Esophagus muscularis mucosa (tissue), 4 donors: Measurements from ENCODE around the gene DMXL2. TPM values are rescaled to one million over a fixed set of nuclear protein-coding genes. Genes with fewer than 3 reads are reported as not detected.

Experiments used
- DNase-seq: peaks from one replicate; pipeline ENCODE4 v3.0.0-alpha.2; 2017; ENCODE audit errors: extremely low spot score
- H3K27ac ChIP-seq, 4 donors: fragments of 200-600 bp; sonication (generic); replicated peaks in 1 of 4; 1 replicate in 3 of 4; 2 replicates in 1 of 4; pipeline ENCODE4 v1.5.1; 2016 to 2019; ENCODE audit warnings: mild to moderate bottlenecking in 1 of 4
- H3K27me3 ChIP-seq, 4 donors: fragments of 200-600 bp; sonication (generic); one replicate each; pipeline versions ENCODE4 v1.5.1 to v1.6.0; 2016 to 2019
- H3K36me3 ChIP-seq, 4 donors: fragments of 200-600 bp; sonication (generic); one replicate each; pipeline ENCODE4 v1.5.1; 2016 to 2019
- H3K4me1 ChIP-seq, 4 donors: fragments of 200-600 bp; sonication (generic); one replicate each; pipeline ENCODE4 v1.5.1; 2016 to 2019
- H3K4me3 ChIP-seq, 4 donors: fragments of 200-600 bp; sonication (generic); 1 replicate in 2 of 4; 2 replicates in 2 of 4; pipeline ENCODE4 v1.5.1; 2016 to 2019; ENCODE audit warnings: mild to moderate bottlenecking in 4 of 4, moderate library complexity in 1 of 4
- H3K9me3 ChIP-seq, 4 donors: fragments of 200-600 bp; sonication (generic); 1 replicate in 3 of 4; 2 replicates in 1 of 4; pipeline ENCODE4 v1.5.1; 2016 to 2019
- CTCF ChIP-seq, 3 experiments: fragments of 200-600 bp in 2 of 3; fragments of 450-650 bp in 1 of 3; sonication (generic) in 2 of 3; IDR thresholded peaks; one replicate each; pipeline ENCODE4 v1.5.1; 2017 to 2019; ENCODE audit warnings: antibody characterized with exemption in 3 of 3, mild to moderate bottlenecking in 2 of 3, moderate library complexity in 1 of 3
- EP300 ChIP-seq: sonication (generic); formaldehyde crosslinking; IDR thresholded peaks from one replicate; pipeline ENCODE4 v1.6.1; 2017; ENCODE audit warnings: antibody characterized with exemption
- POLR2A ChIP-seq: fragments of 450-650 bp; IDR thresholded peaks from one replicate; pipeline ENCODE4 v1.6.1; 2017; ENCODE audit warnings: antibody characterized with exemption, moderate library complexity, mild to moderate bottlenecking, low read depth
- POLR2AphosphoS5 ChIP-seq, 2 donors: sonication (generic); formaldehyde crosslinking; IDR thresholded peaks; one replicate each; pipeline ENCODE4 v1.6.1; 2017; ENCODE audit warnings: antibody characterized with exemption in 2 of 2
- WGBS: methylation state at CpG from one replicate; pipeline ENCODE4 v1.1.5; 2018; 5-methylcytosine and 5-hydroxymethylcytosine counted together
- intact Hi-C: fragments of 100-400 bp; cut with DNase I; formaldehyde crosslinking; loops from one replicate; pipeline ENCODE4 v1.15.1; 2023
- total RNA-seq, 4 donors: library from RNA; depleted of rRNA; stranded (reverse); fragments of >200 nt; gene quantifications; one replicate each; pipeline versions ENCODE4 v1.1.0 to v1.2.1, GENCODE V29; 2016

DMXL2 gene
- total RNA-seq, 4 donors from 2014 or later: 18.8 to 26.6 (median 19.3) TPM

DNA sequence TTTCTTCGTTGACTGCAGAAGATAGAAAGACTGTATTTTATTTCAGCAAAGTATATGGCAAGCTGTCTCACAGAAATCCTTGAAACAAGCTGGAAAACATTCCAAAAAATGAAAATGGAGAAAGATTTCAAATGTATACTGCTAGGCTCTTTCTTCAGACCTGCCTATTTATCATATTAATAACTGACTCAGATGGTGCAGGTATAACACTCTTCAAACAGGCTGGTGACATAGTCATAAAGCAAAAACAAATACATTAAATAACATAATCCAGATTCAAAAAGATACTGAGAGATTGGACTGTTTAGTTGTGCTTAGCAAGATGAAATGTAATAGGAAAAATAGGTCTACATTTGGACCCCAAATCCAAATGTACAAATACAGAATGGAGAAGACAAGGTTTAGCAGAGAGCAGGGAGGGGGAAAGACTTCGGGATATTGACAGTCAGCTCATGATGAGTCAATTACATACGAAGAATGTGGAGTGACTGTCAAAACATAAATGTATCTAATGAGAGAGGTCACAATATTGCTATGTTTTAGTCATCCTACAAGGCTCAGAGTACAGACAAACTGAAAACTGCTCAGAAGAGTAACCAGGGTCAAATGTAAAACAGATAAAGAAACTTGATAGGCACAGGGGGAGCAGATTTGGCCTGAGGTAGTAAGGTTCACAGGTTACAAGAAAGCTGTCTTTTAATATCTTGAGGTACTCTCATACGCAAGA, 88.7 kb downstream of the DMXL2 start:
- TF ChIP-seq CTCF (IDR thresholded peaks at IDR 0.05) (no peak), EP300 (no peak), POLR2A (no peak), POLR2AphosphoS5 (IDR thresholded peaks at IDR 0.05) (no peak)
- H3K4me3 ChIP-seq: no peak overlapping the region
- 93% methylated on average over 4 of the region's 4 CpGs for WGBS
- peaks cover 0 to 6% (median 3%) of the 10 kb centered on the region in 4 donors for H3K9me3 ChIP-seq
- intact Hi-C loops: no loop called here
- DNase-seq: no peak
- peaks cover 0 to 23% (median 7%) of the 10 kb centered on the region in 4 donors for H3K36me3 ChIP-seq
- H3K27me3 ChIP-seq: no peaks in the 10 kb centered on the region
- no peak overlapping the region for H3K27ac ChIP-seq
- H3K4me1 ChIP-seq: no peaks in the 10 kb centered on the region

DNA sequence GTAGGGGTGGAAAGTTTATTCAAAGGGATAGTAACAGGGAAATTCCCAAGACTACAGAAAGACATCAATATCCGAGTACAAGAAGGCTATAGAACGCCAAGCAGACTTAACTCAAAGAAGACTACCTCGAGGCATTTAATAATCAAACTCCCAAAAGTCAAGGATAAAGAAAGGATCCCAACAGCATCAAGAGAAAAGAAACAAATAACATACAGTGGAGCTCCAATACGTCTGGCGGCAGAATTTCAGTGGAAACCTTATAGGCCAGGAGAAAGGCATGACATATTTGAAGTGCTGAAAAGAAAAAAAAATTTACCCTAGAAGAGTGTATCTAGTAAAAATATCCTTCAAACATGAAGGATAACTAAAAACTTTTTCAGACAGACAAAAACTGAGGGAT, 95.6 kb downstream of the DMXL2 start:
- Histone ChIP-seq H3K36me3 (peaks cover 0 to 30% (median 14%) of the 10 kb centered on the region in 4 donors), H3K27me3 (no peaks in the 10 kb centered on the region), H3K27ac (no peak overlapping the region), H3K9me3 (peaks cover 0 to 9% (median 3%) of the 10 kb centered on the region in 4 donors), H3K4me3 (no peak overlapping the region), H3K4me1 (no peaks in the 10 kb centered on the region)
- no peak for DNase-seq
- TF ChIP-seq POLR2AphosphoS5 (IDR thresholded peaks at IDR 0.05) (no peak), CTCF (IDR thresholded peaks at IDR 0.05) (no peak), POLR2A (no peak), EP300 (no peak)
- intact Hi-C loops: no loop called here
- 94% methylated on average over 5 of the region's 5 CpGs for WGBS

DNA sequence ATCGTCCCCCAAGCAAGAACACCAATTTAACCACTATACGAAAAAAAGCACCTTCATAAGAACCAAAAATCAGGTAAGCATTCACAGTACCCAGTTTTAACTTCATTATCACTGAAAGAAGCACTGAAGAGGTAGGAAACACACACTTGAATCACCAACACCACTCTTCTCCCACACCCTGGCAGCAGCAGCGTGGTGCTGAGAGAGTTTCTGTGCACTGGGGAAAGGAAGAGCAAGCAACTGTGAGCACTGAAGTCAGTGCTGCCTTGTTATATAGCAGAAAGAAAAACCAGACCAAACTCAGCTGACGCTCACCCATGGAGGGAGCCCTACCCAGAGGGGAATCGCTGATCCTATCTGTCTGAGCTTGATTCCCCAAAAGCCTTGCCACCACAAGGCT, 98.2 kb downstream of the DMXL2 start:
- WGBS: 98% methylated on average over 5 of the region's 5 CpGs
- H3K4me1 ChIP-seq: no peaks in the 10 kb centered on the region
- peaks cover 0 to 29% (median 9%) of the 10 kb centered on the region in 4 donors for H3K36me3 ChIP-seq
- no peak for DNase-seq
- H3K27me3 ChIP-seq: no peaks in the 10 kb centered on the region
- TF ChIP-seq EP300: no peak
- no peak for TF ChIP-seq POLR2AphosphoS5 (IDR thresholded peaks at IDR 0.05)
- TF ChIP-seq POLR2A: no peak
- TF ChIP-seq CTCF (IDR thresholded peaks at IDR 0.05): no peak
- no peak overlapping the region for H3K4me3 ChIP-seq
- peaks cover 0 to 3% (median 0%) of the 10 kb centered on the region in 4 donors for H3K9me3 ChIP-seq
- intact Hi-C loops: no loop called here
- no peak overlapping the region for H3K27ac ChIP-seq

- Histone ChIP-seq H3K27me3 (no peaks in the 10 kb centered on the region), H3K36me3 (peaks cover 0 to 34% (median 0%) of the 10 kb centered on the region in 4 donors), H3K4me3 (no peak overlapping the region), H3K27ac (no peak overlapping the region), H3K9me3 (no peaks in the 10 kb centered on the region), H3K4me1 (no peaks in the 10 kb centered on the region)
- TF ChIP-seq POLR2AphosphoS5 (IDR thresholded peaks at IDR 0.05) (no peak), CTCF (IDR thresholded peaks at IDR 0.05) (no peak), EP300 (no peak), POLR2A (no peak)
- DNase-seq: no peak
- intact Hi-C loops: no loop called here
- WGBS: 90% methylated on average over 1 of the region's 1 CpG
Observed at GRCh38 chr15:51516291-51516690, 106.3 kb downstream of the DMXL2 start.

DNA sequence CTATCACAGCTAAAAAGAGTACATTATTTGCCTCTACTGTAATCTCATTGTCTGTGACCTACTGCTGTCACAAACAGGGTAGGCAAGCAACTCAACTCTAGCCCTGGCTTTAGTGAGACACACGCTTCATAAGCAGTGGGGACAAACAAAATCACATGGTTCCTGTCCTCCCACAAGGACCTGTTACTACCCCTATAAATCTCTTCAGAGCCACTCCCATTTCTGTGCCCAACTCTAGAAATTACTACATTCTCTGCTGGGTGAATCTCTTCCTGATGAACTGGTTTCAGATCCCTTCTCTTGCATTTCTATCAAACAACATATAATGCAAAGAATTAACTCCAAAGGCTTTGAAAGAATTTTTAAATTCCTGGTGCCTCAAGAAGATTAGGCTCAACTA, 117.3 kb downstream of the DMXL2 start:
- Histone ChIP-seq H3K36me3 (peaks cover 0 to 21% (median 0%) of the 10 kb centered on the region in 4 donors), H3K27me3 (no peaks in the 10 kb centered on the region), H3K4me3 (no peak overlapping the region), H3K9me3 (no peaks in the 10 kb centered on the region), H3K4me1 (no peaks in the 10 kb centered on the region), H3K27ac (no peak overlapping the region)
- DNase-seq: no peak
- 100% methylated on average over 1 of the region's 1 CpG for WGBS
- intact Hi-C loops: no loop called here
- TF ChIP-seq POLR2A: no peak
- no peak for TF ChIP-seq EP300
- no peak for TF ChIP-seq POLR2AphosphoS5 (IDR thresholded peaks at IDR 0.05)
- TF ChIP-seq CTCF (IDR thresholded peaks at IDR 0.05): no peak
